Measurements from ENCODE around the gene SCN11A.

- TF ChIP-seq CTCF (IDR thresholded peaks at IDR 0.05) = no peak
- TF ChIP-seq POLR2A (IDR thresholded peaks at IDR 0.05) = no peak
These were observed 4.4 kb upstream of the SCN11A start for GRCh38 chr3:39056151-39056550.

Data from uterus (tissue), 2 donors.